ENCODE results near the gene BDH2. TPM values are rescaled to one million over a fixed set of nuclear protein-coding genes. Genes with fewer than 3 reads are reported as not detected.

The BDH2 gene
- total RNA-seq, 2 experiments from 2014 or later, result 26.3 to 28.2 TPM

DNA sequence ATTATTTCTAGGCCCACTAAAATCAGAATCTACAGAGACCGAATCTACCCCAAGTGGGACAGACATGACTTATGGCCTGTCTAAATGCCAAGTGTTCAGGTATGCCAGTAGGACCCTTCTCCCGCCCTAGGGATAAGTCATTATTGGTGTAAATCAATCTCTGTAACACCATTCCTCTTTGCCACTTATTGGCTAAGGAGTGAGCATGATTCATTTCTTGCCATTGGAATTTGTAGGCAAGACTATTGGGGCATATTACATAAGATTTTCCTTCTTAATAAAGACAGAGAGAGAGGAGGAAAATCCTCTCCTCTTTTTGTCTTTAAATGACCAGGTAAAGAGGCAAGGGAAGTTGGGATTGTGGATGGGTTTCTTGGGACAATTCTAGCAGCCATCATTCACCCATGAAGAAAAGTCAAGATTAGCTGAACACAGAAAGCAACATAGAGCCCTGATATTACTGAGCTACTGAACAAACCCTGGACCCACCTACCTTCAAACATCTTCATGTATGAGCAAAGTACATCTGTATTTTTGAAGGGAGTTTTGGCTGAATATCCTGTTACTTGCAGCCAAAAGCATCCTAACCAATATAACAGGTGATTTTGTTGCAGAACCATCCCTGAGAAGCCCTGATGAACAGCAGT, 25.7 kb downstream of the BDH2 start:
- peaks cover 71% of the 10 kb centered on the region for H3K79me2 ChIP-seq (ENCODE audit: insufficient read depth, low read depth, low read length)
- BruUV-seq (replicated peaks), result no TSS peak
- no peaks in the 10 kb centered on the region for H3K9me2 ChIP-seq (ENCODE audit: insufficient read depth, low read length)
- H4K20me1 ChIP-seq (ENCODE audit: insufficient read depth, low read length), result peaks cover 7% of the 10 kb centered on the region; the same call in 1 of the 2 replicates
- DNase-seq (ENCODE audit: low spot score), result peak; percentile 22
- H3K36me3 ChIP-seq (ENCODE audit: insufficient read depth, low read length), result peaks cover 40% of the 10 kb centered on the region
- TF ChIP-seq EZH2phosphoT487 (IDR thresholded peaks at IDR 0.05; ENCODE audit: borderline replicate concordance, low read depth, low read length) (no peak), CTCF (conservative IDR thresholded peaks at IDR 0.05; ENCODE audit: low read length) (no peak)
- H3K4me1 ChIP-seq (ENCODE audit: insufficient read depth, low read length, poor library complexity, severe bottlenecking), result peaks cover 42% of the 10 kb centered on the region
- POLR2A ChIA-PET, result interaction anchor here (0.7 to 1.0 kb wide), 3 partner anchors 13 to 554 kb away, joined by 3 to 7 read pairs (median 3); no protein-coding TSS in a partner anchor
- peak overlapping the region; percentile 86 for H3K27ac ChIP-seq (ENCODE audit: low read depth, low read length, poor library complexity, severe bottlenecking)
- H3K9me3 ChIP-seq (ENCODE audit: low read length), result no peaks in the 10 kb centered on the region
- H2AFZ ChIP-seq (ENCODE audit: low read length), result no peak overlapping the region
- intact Hi-C loops (cut with micrococcal nuclease; ENCODE audit: unreplicated experiment), result no loop called here
- H3K4me3 ChIP-seq (ENCODE audit: low read depth, low read length, poor library complexity, severe bottlenecking), result peak overlapping the region; percentile 79
- peak overlapping the region; percentile 97 for H3K4me2 ChIP-seq (ENCODE audit: low read length)
- CTCF ChIA-PET (ENCODE audit: unreplicated experiment), result interaction anchor here (0.9 kb wide), 1 partner anchor 23 kb away, joined by 3 read pairs; no protein-coding TSS in a partner anchor

DNA sequence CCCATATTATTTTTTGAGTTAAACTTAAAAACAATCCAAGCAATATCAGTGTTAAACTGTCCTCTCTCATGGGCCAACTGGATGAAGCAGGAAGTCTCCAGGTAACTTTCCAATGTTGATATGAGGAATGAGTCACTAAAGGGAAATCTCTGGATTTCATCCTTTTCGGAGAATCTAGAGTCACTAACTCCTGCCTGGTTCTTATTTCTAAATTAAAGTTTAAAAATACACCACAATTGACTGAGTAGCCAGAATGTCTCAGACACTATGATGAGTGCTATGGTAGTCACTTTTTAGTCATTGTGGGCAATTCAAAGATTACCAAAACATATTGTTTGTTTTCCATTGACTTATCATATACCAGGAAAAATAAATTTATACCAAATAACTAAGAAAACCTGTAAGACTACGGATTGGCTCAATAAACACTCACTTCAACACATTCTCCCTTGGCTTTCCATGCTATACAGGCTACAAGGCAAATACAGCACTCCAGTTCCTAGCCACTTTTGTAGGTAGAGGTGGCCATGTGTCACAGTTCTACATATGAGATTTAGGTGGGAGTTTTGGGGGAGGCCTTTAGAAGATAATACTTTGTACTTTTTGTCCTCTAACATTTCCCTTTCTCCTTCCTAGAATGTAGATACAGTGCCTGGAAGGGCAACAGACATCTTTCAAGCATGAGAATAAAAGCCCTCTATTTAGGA, 31.6 kb downstream of the BDH2 start:
- no peak overlapping the region for H3K27ac ChIP-seq (ENCODE audit: low read depth, low read length, poor library complexity, severe bottlenecking)
- H4K20me1 ChIP-seq (ENCODE audit: insufficient read depth, low read length), result 0 out of 2 replicates have a peak, but pooled peaks cover 7% of the 10 kb centered on the region
- no TSS peak for BruUV-seq (replicated peaks)
- no peak for TF ChIP-seq CTCF (conservative IDR thresholded peaks at IDR 0.05; ENCODE audit: low read length)
- TF ChIP-seq EZH2phosphoT487 (IDR thresholded peaks at IDR 0.05; ENCODE audit: borderline replicate concordance, low read depth, low read length), result no peak
- peaks cover 77% of the 10 kb centered on the region; the same call in 1 of the 2 replicates for H3K79me2 ChIP-seq (ENCODE audit: insufficient read depth, low read depth, low read length)
- peaks cover 83% of the 10 kb centered on the region for H3K36me3 ChIP-seq (ENCODE audit: insufficient read depth, low read length)
- ChIA-PET CTCF (ENCODE audit: unreplicated experiment) (no interaction called here), POLR2A (no interaction called here)
- no peak overlapping the region for H3K4me3 ChIP-seq (ENCODE audit: low read depth, low read length, poor library complexity, severe bottlenecking)
- H3K4me2 ChIP-seq (ENCODE audit: low read length), result no peak overlapping the region
- H3K4me1 ChIP-seq (ENCODE audit: insufficient read depth, low read length, poor library complexity, severe bottlenecking), result peaks cover 17% of the 10 kb centered on the region
- H3K9me2 ChIP-seq (ENCODE audit: insufficient read depth, low read length), result no peaks in the 10 kb centered on the region; the same call in 1 of the 2 replicates
- no peaks in the 10 kb centered on the region for H3K9me3 ChIP-seq (ENCODE audit: low read length)
- H2AFZ ChIP-seq (ENCODE audit: low read length), result no peak overlapping the region
- DNase-seq (ENCODE audit: low spot score), result no peak
- intact Hi-C loops (cut with micrococcal nuclease; ENCODE audit: unreplicated experiment), result no loop called here
